RKO (cell line): ENCODE data around the gene ACACB.
A peak's percentile ranks its signal among the peaks of the same experiment; 100 is the strongest.

Experiments used
- DNase-seq: peaks from one replicate; pipeline ENCODE4 v3.0.0-alpha.2; 2016; ENCODE audit warnings: low spot score

ACACB gene

GRCh38 chr12:109258201-109258600, 141.8 kb downstream of the ACACB start:
- no peak for DNase-seq

GRCh38 chr12:109258607-109259544, 142.5 kb downstream of the ACACB start:
- DNase-seq = no peak

DNA sequence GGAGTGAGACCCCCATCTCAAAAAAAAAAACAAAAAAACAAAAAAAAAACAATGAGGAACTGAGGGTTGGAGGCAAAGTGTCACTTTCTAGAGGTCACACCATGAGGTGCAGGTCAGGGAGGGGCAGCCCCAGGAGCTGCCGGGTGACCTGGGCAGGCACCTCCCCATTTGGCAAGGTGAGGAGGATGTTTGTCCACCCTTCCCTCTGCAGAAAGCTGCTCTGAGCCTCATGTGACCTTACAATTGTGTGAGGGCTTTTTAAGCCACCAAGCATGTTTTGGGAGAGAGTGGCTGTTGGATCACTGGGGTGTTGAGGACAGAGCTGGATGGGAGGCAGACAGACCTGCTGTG, 143.1 kb downstream of the ACACB start:
- DNase-seq = no peak

DNA sequence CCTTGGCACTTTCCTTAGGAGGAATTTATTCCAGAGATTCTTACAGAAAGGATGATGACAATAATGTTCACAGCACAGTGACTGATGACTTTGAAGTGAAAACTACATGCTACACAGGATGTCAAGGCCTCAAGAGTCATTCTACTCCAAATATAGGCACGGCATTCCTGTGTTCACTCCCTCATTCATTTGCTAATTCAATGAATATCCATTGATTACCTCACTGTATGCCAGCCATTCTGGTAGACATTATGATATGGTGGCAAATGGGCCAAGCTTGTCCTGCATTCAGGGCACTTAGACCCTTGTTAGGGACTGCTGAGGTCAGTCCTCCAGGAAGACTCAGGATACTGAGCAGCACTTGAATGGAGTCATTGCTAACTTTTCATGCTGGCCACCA, 144.7 kb downstream of the ACACB start:
- DNase-seq = no peak

- DNase-seq = no peak
Observed at GRCh38 chr12:109261939-109262338, 145.6 kb downstream of the ACACB start.

DNA sequence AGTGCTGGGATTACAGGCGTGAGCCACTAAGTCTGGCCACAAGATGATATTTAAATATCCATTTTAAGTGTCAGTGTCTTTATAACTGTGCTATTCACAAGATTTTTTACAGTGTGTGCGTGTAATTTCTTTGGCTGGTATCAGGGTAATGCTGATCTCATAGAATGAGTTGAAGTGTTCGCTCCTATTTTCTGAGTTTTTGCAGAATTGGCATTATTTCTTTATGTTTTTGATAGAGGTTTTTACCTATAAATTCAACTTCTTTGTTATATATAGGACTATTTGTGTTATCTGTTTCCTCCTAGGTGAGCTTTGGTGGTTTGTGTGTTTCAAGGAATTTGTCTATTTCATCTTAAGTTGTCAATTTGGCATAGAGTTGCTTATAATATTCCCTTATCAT, 147.1 kb downstream of the ACACB start:
- DNase-seq = no peak

DNA sequence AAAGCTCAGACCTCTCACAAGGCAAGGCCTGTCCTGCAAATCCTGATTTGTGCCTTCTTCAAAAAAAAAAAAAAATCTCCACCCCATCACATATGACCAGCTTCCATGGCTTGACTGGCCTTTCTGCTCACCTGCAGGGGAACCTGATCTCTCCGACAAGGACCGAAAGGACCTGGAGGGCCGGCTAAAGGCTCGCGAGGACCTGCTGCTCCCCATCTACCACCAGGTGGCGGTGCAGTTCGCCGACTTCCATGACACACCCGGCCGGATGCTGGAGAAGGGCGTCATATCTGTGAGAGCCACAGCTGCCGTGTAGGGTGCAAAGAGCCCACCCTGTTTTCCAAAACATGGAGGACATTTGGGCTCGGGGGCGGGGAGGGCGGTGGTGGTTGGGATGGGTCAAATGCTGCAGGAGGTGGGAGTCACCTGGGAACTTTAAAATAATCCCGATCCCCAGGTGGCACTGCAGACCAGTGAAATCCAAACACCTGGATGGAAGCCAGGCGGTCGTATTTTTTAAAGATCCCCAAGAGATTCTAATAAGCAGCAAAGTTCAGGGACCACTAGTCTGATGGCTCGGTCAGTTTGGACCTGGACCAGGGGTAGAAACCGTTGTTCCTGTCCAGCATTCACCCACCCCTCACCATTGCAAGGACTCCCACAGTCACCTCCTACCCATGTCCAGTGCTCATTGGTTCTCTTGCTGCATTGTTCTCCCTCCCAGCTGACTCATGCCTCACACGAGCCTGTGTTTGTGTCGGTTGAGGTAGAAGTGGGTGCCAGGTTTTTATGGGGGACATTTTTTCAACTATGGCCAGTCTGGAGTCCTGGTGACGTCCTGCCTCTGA, 147.9 kb downstream of the ACACB start:
- DNase-seq = peak; percentile 82

- no peak for DNase-seq
Observed at GRCh38 chr12:109264943-109265650, 148.7 kb downstream of the ACACB start.

GRCh38 chr12:109266106-109266879, 149.9 kb downstream of the ACACB start:
- no peak for DNase-seq

DNA sequence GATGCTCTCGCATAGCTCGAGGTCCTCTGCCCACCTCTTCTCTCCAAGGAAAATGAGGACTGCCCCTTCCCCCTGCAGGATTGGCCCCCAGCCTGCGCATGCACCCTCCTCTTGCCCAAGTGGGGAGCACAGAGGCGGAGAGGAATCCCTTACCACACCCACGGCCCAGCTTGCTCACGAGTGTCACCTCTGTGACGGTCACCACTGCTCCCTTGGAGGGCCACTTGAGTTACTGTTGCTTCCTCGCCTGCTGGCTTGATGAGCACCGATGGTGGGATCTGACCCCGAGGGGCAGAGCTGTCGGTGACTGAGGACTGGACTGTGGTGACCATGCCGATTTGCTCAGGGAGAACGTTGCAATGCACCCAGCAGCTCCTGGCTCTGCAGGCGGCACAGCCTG, 151.0 kb downstream of the ACACB start:
- DNase-seq = no peak

DNA sequence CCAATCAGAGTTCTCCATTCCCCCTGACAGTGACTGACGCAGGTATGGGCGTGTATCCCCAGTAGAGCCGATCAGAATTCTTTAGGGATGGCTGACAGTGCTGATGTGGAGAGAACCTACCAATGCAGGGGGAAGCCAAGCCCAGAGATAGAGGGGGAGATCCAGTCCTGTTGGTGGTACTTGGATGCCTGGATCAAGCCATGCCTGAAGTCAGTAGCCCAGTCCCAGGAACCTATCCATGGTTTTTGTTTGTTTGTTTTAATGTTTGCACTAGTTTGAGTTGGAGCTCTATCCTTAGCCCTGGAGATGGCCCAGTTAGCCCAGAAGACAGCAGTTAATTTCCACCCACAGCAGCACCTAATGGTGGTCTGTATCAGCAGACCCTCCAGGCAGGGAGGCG, 152.5 kb downstream of the ACACB start:
- DNase-seq = no peak

- DNase-seq = no peak
Observed at GRCh38 chr12:109269428-109269827, 153.0 kb downstream of the ACACB start.

GRCh38 chr12:109270494-109270893, 154.1 kb downstream of the ACACB start:
- no peak for DNase-seq

GRCh38 chr12:109271418-109271817, 155.0 kb downstream of the ACACB start:
- DNase-seq = no peak

DNA sequence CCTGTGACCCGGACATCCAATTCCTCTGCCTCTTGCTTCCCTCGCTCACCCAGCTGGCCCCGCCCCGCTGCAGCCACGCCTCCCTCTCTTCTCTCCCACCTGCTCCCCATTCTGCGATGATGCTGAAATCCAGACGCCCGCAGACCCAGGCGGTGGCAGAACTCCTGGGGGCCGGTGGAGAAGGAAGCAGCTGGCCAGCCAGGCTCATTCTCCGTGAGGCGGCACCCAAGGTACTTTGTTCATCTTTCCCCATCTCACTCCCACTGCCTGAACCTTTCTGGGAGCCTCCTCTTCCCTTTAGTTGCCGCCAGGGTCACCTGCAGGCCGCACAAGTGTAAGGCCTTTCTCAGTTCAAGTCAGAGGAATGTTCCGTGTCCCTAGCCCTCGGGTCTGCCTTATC, 157.0 kb downstream of the ACACB start:
- no peak for DNase-seq

GRCh38 chr12:109274381-109274780, 158.0 kb downstream of the ACACB start:
- no peak for DNase-seq

DNA sequence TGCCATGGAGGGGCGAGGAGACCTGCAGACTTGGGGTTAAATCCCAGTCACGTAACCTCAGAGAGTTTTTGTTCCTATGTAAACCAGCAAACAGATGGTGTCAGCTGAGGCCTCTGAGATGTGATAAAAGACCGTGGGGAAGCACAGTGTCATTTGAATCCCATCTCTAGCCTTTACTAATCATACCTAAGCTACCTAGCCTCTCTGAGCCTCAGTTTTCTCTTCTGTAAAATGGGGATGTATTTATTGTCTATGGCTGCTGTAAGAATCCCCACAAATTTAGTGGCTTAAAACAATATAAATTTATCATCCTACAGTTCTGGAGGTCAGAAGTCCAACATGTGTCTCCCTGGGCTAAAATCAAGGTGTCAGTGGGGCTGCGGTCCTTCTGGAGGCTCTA, 158.8 kb downstream of the ACACB start:
- no peak for DNase-seq

GRCh38 chr12:109276160-109276559, 159.8 kb downstream of the ACACB start:
- DNase-seq = no peak

DNA sequence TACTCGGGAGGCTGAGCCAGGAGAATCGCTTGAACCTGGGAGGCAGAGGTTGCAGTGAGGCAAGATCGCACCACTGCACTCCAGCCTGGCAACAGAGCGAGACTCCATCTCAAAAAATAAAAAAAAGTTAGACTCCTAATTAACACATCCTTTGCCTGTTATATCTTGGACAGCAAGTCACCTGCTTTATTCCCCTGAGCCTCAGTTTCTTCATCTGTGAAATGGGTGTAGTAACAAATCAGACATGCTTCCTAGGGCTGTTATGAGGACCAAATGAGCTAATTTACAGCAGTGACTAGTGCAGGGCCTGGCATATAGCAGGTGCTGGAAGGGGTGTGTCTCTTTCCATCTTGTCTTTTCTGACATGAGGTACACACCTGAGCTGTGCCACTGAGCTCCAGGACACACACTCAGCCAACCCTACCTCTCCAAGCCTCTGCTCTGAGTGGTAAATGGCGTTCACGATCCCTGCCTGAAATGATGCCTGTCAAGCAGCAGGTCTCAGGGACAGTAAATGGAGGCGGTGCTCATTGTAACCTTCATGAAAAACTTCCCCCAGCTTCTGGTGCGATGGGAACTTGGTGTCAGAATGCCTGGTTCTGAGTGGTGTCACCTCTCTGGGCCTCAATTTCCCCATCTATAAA, 161.0 kb downstream of the ACACB start:
- no peak for DNase-seq

DNA sequence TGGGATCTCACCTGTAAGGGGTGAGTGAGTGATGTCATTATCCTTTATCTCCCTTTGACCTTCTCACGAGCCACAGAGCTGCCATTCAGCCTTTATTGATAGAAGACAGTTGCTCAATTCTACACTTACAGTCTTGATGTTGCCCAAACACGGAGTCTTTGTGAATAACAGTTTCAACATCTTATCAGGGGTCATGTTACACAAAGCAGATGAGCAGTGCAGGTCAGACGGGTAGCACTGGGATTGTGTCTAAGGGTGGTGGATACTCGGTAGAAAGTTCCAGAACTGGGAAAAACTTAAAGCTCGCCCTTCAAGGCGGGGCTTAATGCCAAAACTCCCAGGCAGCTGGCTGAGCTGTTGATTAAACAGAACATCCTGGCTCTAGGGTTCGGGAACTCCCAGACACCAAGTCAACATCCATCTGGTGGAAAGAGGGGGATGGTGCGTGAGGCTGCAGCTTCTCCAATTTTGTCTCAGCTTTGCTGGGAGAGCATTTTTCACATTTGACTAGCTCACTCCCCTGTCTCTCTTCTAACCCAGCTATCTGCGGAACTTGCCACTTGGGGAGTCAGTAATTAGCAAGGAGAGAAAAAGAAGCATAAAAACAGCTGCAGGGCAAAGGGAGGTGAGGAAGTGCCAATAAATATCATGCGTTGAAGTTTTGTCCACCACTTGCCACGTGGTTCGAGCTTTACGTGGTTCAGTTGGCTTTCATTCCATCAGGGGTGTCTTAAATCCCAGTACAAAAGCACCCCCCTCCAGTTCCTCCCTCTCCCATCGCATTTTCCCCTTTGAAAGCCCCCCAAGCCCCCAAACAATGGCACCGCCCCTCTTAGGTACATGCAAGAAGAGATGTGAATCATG, 161.7 kb downstream of the ACACB start:
- no peak for DNase-seq
